ENCODE data around the gene CALN1.

DNA sequence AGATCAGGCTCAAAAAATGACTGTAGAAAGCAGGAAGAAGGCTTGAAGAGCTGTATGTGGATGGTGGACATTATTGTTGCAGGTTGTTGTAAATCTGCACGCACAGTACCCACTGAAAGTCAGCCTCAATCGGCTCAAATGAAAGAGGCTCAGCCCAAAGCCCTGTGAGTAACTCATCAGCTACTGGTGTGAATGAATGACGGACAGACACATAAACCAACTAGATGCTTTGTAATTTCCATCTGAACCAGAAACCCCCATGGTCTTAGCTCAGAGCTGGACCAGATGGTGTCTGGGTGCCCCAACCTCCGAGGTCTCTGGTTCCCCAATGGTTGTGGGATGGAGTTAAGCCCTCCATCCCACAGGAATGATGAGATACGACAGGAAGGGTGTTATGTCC lies 7.4 kb downstream of the CALN1 start:
- TF ChIP-seq POLR2AphosphoS5 (IDR thresholded peaks at IDR 0.05; ENCODE audit: low read depth, low read length), result no peak
- TF ChIP-seq, protein P1, sequence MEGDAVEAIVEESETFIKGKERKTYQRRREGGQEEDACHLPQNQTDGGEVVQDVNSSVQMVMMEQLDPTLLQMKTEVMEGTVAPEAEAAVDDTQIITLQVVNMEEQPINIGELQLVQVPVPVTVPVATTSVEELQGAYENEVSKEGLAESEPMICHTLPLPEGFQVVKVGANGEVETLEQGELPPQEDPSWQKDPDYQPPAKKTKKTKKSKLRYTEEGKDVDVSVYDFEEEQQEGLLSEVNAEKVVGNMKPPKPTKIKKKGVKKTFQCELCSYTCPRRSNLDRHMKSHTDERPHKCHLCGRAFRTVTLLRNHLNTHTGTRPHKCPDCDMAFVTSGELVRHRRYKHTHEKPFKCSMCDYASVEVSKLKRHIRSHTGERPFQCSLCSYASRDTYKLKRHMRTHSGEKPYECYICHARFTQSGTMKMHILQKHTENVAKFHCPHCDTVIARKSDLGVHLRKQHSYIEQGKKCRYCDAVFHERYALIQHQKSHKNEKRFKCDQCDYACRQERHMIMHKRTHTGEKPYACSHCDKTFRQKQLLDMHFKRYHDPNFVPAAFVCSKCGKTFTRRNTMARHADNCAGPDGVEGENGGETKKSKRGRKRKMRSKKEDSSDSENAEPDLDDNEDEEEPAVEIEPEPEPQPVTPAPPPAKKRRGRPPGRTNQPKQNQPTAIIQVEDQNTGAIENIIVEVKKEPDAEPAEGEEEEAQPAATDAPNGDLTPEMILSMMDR (IDR thresholded peaks at IDR 0.05), result no peak
- TF ChIP-seq, protein P2, sequence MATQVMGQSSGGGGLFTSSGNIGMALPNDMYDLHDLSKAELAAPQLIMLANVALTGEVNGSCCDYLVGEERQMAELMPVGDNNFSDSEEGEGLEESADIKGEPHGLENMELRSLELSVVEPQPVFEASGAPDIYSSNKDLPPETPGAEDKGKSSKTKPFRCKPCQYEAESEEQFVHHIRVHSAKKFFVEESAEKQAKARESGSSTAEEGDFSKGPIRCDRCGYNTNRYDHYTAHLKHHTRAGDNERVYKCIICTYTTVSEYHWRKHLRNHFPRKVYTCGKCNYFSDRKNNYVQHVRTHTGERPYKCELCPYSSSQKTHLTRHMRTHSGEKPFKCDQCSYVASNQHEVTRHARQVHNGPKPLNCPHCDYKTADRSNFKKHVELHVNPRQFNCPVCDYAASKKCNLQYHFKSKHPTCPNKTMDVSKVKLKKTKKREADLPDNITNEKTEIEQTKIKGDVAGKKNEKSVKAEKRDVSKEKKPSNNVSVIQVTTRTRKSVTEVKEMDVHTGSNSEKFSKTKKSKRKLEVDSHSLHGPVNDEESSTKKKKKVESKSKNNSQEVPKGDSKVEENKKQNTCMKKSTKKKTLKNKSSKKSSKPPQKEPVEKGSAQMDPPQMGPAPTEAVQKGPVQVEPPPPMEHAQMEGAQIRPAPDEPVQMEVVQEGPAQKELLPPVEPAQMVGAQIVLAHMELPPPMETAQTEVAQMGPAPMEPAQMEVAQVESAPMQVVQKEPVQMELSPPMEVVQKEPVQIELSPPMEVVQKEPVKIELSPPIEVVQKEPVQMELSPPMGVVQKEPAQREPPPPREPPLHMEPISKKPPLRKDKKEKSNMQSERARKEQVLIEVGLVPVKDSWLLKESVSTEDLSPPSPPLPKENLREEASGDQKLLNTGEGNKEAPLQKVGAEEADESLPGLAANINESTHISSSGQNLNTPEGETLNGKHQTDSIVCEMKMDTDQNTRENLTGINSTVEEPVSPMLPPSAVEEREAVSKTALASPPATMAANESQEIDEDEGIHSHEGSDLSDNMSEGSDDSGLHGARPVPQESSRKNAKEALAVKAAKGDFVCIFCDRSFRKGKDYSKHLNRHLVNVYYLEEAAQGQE (IDR thresholded peaks at IDR 0.05; ENCODE audit: insufficient read depth in 1 of 2, low read depth in 2 of 2, low read length in 1 of 2), result no peak
- TF ChIP-seq TCF7L2 (IDR thresholded peaks at IDR 0.05; ENCODE audit: low read depth, low read length), result no peak
- no peak for TF ChIP-seq SIN3A (IDR thresholded peaks at IDR 0.05; ENCODE audit: borderline replicate concordance, insufficient read depth, low read depth, low read length)

All from Panc1 (cell line).